Amygdala (tissue), 56 donors: Measurements from ENCODE around the gene ZNF14.
"Not testable (repeated sequence)": the region's sequence is repeated elsewhere in the genome, so short reads cannot be mapped to it uniquely, and the experiment has no call there.

ENCODE experiments used
- DNase-seq, 56 donors: peaks; one replicate each; lab custom pipeline; 2025; lab: John Stamatoyannopoulos, UW

Gene ZNF14

DNA sequence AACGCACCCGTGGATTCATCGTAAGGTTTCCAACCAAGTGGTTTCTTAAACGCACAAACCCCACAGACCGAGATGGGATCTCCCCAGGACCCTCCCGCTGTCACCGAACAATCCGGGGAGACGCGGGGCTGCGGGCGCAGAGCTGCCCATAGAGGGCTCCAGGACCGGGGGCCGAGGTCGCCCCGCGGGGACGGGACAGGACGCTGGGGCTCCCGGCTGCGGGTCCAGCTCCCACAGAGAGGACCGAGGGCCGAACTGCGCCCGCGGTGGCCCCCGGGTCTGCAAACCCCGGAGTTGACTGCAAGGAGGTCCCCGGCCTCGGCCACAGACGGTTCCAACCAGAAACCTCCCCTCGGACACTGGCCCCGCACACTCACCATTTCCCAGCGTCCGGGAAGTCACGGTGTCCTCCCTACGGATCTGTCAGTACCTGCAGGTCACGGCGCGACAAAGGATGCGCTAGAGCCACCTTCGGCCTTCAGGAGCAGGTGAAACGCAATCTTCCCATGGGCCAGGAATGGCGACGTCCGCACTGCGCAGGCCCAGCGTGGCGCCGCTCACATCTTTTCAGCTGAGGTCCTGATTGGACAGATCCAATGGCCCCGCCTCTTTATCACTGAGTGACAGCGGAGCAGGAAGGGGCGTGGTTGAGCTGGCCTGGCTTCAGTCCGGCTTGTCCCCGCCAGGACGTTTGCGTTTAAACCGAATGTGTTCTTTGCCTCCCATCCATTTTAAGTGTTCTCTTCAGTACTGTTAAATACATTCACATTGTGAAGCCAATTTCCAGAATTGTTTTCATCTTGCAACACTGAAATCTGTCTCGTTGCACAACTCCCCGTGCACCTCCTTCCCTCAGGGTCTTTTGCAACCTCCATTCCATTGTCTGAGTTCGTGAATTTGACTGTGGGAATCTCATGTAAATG is at the start of gene ZNF14:
Gene ZNF14 (minus strand): TSS at position 534 of the 923 bp plus-strand sequence. CDS start 154 bp downstream, at position 380.
- DNase-seq = peak in 55 of 56 donors; percentile 64 to 95 (median 88)

DNA sequence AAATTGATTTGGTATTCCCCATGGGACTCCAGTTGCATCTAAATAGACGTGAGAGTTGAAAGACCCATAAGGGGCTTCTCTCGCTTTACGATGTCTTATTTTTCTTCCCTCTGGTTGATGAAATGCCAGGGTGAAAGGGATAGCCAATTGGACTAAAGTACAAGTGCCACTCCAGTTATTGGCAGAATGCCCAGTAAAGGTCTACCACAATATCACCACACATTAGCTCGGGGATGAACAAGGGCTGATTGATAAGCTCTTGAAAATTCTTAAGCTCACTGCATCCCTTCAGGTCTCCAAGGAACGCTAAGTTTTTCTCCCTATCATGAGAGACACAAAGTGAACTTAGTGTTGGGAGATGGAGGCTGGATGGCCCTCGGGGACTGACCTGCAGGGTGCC is 48.9 kb upstream of the ZNF14 start:
- peak in 2 of 56 donors; percentile 4 to 21 for DNase-seq

DNA sequence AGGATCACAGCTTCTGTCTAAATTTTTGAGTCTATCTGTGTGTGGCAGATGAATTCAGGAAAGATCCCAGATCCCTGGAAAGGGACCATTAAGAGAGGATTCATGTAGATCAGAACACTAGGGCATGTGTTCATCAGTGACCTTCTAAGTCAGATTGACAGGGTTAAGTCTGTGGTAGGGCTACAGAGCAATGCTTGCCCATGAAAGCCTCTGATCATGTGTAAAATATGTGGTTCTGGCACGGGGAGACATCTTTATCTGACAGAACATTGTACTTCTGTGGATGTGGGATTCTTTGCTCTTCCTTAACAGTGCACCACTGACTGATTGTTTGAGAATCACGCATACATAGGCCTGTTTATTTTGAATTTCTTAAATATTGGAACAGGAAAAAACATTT is 45.8 kb upstream of the ZNF14 start:
- no peak for DNase-seq

DNA sequence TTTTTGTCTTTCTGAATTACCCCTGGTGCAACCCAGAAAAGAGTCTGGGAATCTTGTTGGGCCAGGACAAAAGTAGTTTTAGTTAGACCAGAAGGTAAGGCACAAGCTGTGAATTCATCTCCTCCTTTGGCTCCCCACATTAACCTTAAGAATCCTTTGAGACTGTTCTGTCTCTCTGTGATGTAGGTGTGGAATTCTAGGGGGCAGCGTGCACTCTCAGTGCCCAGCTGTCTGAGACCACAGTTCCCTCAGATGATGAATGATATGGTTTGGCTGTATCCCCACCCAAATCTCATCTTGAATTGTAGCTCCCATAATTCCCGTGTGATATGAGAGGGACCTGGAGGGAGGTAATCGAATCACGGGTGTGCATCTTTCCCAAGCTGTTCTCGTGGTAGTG is 44.8 kb upstream of the ZNF14 start:
- no peak for DNase-seq

DNA sequence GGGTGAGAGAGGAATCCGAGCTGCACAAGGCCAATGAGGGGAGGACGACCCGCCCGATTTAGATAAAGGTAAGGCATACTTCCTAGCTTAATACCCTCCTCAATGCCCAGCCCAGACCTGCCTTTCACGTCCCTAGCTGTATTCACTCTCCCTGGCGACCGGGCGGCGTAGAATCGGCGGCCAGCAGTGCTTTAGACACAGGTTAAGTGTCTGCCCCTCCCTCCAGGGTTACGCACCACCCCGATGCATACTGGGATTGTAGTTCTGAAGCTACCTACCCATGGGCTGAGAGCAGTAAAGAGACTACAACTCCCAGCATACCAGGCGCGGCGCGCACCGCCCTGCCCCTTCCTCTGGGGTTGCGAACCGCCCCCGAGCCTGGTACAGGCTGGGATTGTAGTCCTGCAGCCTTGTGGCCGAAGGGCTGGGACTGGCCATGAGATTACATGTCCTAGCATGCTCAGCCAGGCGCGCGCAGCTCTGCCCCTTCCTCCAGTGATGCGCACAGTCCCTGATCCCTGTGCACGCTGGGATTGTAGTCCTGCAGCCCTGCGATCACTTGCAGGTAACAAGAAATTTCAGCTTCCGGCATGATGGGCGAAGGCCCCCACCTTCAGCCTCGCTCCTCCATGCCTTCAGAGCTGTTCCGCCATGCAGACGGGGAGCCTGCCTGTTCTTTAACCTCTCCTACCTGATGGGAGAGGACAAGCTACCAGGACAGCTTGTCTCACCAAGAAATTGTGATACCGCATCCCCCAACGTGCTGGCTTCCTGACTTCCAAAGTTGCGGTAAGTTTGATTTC is 43.5 kb upstream of the ZNF14 start:
- peak; percentile 47 to 100 (median 99) for DNase-seq

DNA sequence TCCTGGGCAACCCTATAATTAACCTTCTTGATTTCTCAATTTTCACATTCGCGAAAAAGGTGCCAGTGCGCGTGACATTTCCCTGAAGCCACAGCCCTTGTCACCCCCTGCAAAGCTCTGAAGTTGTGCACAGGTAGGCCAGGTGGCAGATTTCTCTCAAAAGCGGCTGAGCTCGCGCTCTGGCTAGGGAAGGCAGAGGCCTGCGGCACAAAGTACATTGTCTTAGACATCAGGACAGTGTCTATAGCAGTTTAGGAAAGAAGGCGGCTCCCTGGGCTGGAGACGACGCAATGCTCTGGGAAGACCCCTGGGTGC is 42.9 kb upstream of the ZNF14 start:
- peak in 2 of 56 donors; percentile 26 to 47 for DNase-seq

DNA sequence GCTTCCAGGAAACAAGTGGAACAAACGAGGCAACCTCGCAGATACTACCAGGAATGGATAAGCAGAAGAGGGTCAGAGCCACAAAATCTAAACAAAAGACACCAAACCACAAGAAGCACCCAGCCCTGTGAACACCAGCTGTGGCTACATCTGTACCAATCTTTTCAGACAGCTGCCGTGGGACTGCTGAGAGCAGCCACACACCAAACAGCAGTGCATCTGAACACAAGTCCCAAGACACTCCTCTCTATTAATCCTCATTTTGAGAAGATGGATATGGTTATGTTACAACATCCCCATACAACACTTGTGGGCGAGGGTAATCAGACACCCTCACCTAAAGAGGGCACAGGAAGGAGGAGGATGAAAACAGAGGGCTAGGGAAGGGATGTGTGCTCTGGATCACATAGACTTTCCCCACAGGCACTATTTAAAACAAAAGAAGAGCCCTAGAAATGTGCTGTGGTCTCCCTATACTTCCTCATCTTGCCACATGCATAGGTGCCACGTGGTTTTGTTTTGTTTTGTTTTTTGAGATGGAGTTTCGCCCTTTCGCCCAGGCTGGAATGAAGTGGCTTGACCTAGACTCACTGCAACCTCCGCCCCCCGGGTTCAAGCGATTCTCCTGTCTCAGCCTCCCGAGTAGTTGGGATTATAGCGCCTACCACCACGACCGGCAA is 41.6 kb upstream of the ZNF14 start:
- DNase-seq = no peak

DNA sequence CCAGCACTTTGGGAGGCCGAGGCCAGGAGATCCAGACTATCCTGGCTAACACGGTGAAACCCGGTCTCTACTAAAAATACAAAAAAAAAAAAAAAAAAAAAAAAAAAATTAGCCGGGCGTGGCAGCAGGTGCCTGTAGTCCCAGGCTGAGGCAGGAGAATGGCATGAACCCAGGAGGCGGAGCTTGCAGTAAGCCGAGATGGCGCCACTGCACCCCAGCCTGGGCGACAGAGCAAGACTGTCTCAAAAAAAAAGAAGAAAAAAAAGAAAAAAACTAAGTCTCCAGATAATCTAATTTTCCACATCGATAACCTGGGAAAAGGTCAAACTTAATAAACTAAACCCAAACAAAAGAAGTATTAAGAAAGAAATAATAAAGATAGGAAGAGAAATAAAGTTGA is 39.1 kb upstream of the ZNF14 start:
- DNase-seq = not testable (repeated sequence)

DNA sequence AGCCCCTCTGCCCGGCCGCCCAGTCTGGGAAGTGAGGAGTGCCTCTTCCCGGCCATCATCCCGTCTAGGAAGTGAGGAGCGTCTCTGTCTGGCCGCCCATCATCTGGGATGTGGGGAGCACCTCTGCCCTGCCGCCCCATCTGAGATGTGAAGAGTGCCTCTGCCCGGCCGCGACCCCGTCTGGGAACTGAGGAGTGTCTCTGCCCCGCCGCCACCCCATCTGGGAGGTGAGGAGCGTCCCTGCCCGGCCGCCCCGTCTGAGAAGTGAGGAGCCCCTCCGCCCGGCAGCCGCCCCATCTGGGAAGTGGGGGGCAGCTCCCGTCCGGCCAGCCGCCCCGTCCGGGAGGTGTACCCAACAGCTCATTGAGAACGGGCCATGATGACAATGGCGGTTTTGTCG is 37.1 kb upstream of the ZNF14 start:
- DNase-seq = not testable (repeated sequence)

DNA sequence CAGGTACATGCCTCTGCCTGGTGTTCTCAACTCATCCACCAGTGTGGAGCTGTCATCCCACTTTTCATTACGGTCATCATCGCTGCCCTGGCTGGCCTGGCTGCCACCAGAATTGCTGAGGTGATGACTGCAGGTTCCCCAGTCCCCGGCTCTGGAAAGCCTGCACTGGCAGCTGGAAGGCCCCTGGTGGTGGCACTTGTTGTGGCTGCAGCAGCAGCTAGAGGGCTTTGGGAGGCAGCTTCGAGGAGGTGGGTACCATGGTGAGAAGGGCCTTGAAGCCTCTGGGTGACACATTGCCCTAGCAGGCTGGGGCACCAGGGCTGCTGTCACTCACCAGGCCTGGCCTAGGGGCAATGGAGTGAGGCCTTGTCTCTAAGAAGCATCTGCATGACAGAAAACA is 25.3 kb upstream of the ZNF14 start:
- DNase-seq = no peak

DNA sequence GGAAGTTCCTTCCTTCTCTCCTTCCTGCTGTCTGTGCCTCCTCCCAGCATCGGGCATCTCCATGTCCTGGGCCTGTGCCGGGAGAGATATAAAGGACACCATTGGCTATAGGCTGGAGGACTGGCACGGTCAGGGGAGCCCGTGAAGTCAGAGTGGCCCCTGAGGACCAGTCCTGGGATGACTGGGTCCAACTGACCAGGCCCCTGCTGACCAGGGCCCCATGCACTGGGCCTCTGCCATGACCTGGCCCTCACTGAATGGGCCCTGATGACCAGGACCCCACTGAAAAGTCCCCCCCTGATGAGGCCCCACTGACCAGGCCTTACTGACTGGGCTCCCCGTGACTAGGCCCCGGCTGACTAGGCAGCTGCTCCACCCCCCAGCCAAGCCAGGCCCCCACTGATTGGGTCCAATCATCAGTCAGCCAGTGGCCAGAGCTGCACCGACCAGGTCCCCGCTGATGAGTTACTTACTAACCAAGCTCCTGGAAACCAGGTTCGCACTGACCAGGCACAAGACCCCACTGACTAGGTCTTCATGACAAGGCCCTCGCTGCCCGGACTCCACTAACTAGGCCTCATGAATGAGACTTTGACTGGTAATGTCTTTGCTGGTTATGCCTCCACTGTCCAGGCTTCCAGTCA is 20.0 kb upstream of the ZNF14 start:
- no peak for DNase-seq

DNA sequence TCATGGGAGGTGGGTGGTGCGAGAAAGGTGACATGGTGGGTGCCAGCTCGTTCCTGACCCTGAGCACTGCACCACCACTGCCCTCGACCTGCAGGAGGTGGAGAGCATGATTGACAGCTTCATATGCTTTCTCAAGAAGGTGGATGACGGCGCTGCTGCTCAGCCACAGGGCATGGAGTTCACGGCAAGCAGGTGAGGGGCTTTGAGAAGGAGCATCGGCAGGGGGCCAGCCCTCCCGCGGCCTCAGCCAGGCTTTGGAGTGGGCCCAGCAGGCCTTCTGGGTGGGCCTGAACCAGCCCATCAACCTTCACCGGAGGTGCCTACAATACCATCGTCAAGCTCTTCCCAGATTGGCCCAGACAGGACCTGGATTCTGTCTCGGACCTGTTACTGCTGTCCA is 18.9 kb upstream of the ZNF14 start:
- no peak for DNase-seq

DNA sequence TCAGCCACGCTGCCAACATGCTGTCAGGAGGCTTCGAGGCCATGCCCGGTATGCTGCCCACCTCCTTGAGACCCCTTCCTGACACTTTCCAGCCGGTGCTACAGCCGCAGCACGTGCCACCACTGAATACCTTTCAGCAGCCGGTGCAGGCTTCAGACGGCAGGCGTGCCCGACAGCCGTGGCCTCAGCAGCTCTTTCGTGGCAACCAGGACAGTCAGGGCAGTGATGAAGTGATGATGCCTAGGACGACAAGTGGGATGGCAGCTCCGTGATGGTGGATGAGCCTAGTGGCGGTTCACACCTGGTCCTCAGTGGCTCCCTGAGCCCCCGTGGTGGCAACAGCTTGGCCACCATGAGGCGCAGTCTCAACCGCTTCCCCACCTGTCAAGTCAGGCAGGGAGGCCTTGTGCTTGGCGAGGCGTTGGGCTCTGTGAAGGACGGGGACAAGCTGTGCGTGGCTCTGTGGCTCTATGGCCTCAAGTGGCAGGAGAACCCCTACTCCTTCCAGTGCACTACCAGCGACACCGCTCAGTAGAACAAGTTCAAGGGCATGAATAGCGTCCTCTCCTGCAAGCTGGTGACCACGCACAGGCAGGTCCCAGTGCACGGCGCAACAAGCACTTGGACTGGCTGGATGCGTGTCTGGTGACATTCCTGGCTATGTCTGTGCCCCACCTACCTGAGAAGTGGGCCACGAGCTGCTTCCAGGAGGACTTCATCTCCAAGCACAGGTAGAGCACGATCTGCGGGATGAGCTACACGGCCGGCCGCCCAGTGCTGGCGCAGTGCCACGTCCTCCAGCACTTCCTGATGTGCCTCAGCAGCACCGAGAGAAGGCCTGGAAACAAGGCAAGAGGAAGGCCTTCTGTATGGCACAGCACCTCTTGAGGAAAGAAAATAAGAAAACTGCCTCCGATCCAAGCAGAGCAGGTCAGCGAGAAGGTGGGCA is 18.2 kb upstream of the ZNF14 start:
- no peak for DNase-seq

DNA sequence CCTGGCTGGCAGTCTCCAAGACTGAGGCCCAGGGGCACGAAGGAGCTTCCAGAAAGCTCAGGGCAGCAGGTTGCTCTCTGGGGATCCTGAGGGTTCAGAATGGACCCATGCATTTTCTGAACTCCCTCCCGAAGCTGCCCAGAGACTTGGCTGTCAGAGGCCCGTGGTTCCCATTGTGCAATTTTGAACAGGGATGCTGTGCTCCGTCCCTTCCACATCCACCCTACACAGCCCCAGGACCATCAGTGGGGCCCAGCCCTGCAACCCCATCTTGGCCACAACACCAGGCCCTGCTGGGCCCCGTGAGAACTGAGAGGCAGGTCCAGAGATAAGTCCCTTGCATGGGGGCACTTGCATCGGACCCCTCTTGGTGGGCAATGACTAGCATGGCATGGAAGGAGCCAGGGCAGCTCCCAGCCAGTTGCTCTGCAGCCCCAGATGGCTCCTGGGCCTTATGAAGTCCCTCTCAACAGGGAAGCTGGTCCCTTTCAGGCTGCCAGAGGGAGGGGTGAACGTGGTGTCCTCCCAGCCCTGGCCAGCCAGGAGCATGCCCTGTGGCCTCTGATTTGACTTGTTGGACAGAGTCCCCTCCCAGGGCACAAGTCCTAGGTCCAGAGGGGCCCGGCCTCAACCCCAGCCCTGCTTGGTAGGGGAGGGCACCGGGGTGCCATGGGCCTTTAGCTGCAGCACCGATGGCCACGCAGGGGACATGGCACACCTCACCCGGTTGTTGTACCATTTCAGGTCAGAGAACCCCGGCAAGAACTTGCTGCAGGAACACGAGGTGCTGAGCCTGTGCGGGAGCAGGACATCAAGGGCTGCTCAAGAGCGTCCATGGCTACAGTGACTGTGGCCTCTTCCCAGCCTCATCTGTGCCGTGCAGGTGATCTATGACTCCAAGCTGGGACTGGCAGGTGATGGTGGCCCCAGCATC is 17.3 kb upstream of the ZNF14 start:
- DNase-seq = no peak

DNA sequence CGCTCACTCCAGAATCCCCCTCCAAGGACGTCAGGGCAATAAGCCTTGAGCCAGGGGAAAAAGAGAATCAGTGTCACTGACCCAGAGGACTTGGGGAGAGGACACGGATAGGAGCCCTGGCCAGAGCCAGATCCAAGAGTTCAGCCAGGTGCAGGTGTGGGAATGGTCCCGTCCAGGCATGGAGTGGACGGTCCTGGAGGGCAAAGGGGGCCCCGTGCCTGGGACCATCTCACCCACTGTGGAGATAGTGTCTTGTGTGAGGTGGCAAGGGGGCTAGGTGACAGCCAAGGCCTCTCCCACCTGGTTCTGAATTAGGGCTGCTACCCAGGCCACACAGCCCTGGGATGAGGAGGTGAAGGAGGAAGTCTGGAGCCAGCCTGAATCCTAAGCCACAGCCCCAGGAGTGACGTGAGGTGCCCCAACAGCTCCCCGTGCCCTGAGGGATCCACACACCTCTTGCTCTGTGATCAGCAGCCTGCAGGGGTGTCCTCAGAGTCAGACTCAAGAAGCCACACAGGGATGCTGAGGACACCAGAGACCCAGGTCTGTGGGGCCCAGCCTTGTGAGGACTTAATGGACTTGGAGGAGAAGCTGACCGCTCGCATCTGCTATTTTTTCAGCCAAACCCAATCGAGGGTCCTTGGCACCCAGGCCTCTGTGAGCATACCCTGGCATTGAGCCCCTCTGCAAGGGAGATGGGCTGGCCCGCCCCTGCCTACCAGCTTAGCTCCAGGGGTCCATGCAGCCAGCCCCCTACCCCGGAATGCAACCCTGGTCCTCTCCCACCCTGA is 16.4 kb upstream of the ZNF14 start:
- DNase-seq = no peak

DNA sequence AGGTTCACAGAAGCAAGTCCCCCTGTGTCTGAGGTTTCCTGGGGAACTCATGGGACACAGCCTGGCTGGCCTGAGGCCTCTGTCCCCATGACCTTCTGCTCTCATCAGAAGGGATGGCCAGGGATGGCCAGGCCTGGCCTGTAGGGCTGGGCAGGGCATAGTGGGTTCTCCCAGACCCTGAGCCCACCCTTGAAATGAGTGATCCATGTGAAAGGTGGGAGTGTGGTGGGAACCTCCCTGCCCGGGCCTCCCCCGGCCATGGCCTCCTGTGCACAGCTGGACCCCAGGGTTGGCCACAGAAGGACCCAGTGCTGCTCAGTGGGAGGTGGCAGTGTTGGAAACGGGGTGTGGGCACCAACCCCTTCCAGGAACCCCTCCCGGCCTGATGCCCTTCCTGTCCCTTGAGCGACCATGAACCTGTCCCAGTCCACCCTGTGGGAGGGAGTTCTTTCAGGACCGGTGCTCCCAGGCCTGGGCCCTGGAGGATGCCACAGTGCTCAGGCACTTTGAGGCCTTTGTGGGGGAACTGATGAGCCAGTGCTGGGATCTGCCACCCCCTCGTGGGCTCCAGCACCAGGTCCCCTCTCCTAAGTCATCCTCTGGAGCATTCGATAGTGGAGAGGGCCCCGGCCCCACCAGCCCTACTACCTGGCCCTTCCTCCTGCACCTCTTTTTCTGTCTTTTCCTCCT is 15.5 kb upstream of the ZNF14 start:
- DNase-seq = no peak
